Upper lobe of left lung (tissue), 4 donors: Measurements from ENCODE around the gene BOLA1.
"Not testable (repeated sequence)": the region's sequence is repeated elsewhere in the genome, so short reads cannot be mapped to it uniquely, and the experiment has no call there.

ENCODE experiments used
- CTCF ChIP-seq, 6 experiments: fragments of 450-650 bp in 4 of 6; fragments of 200-600 bp in 2 of 6; sonication (generic) in 2 of 6; IDR thresholded peaks; one replicate each; pipeline ENCODE4 v1.5.1; 2016 to 2019; ENCODE audit warnings: antibody characterized with exemption in 6 of 6
- EP300 ChIP-seq, 4 donors: sonication (generic); formaldehyde crosslinking; IDR thresholded peaks; one replicate each; pipeline ENCODE4 v1.5.1; 2017; ENCODE audit warnings: antibody characterized with exemption in 4 of 4, control low read depth in 2 of 4
- POLR2AphosphoS5 ChIP-seq, 2 donors: sonication (generic); formaldehyde crosslinking; IDR thresholded peaks; one replicate each; pipeline ENCODE4 v1.5.1; 2017; ENCODE audit warnings: antibody characterized with exemption in 2 of 2

GRCh38 chr1:149873060-149873459 is 26.3 kb upstream of the BOLA1 start:
- not testable (repeated sequence) for TF ChIP-seq EP300, CTCF, POLR2AphosphoS5 (IDR thresholded peaks at IDR 0.05)
